Muscle of leg (tissue), 11 donors: ENCODE measurements around the gene ARSG. TPM values are rescaled to one million over a fixed set of nuclear protein-coding genes. Genes with fewer than 3 reads are reported as not detected.
"Not testable (repeated sequence)": the region's sequence is repeated elsewhere in the genome, so short reads cannot be mapped to it uniquely, and the experiment has no call there.

Source experiments
- DNase-seq: peaks from one replicate; pipeline ENCODE4 v3.0.0; 2013
- H3K27ac ChIP-seq: one replicate; pipeline ENCODE4 v1.5.1; 2013; ENCODE audit warnings: mild to moderate bottlenecking, low read length, control low read depth
- H3K27me3 ChIP-seq: one replicate; pipeline ENCODE4 v1.6.1; 2013; ENCODE audit warnings: low read length; ENCODE audit not compliant: control insufficient read depth, insufficient read depth
- H3K36me3 ChIP-seq: one replicate; pipeline ENCODE4 v1.6.1; 2013; ENCODE audit warnings: low read length; ENCODE audit not compliant: control insufficient read depth, insufficient read depth
- H3K4me1 ChIP-seq: one replicate; pipeline ENCODE4 v1.6.1; 2013; ENCODE audit warnings: low read length; ENCODE audit not compliant: control insufficient read depth, insufficient read depth
- H3K4me3 ChIP-seq: one replicate; pipeline ENCODE4 v1.5.1; 2013; ENCODE audit warnings: low read length, control low read depth
- H3K9me3 ChIP-seq: replicated peaks from 2 replicates; pipeline ENCODE4 v1.6.1; 2013; ENCODE audit warnings: low read depth, low read length; ENCODE audit not compliant: control insufficient read depth
- WGBS: methylation state at CpG from one replicate; pipeline ENCODE4 v1.1.5; 2013; ENCODE audit warnings: missing lambda C conversion rate; ENCODE audit not compliant: insufficient coverage; 5-methylcytosine and 5-hydroxymethylcytosine counted together
- polyA plus RNA-seq, 8 donors: library from polyadenylated mRNA; unstranded; fragments of 120-200 nt; gene quantifications; one replicate each; pipeline versions ENCODE4 v1.2.1 to v1.2.3, GENCODE V29; 2013; ENCODE audit warnings: inconsistent platforms in 1 of 8, low replicate concordance in 1 of 8; ENCODE audit not compliant: insufficient read length in 8 of 8, insufficient read depth in 1 of 8
- total RNA-seq: library from RNA; stranded (reverse); fragments of 120-200 nt; gene quantifications from one replicate; pipeline ENCODE4 v1.2.4, GENCODE V29; 2013

The ARSG gene
- total and polyA plus RNA-seq, 9 donors, result 2.2 to 3.7 (median 2.9) TPM

GRCh38 chr17:68276339-68276738 is 15.0 kb upstream of the ARSG start:
- DNase-seq, H3K27ac ChIP-seq, H3K36me3 ChIP-seq, H3K4me3 ChIP-seq, H3K4me1 ChIP-seq, H3K27me3 ChIP-seq: not testable (repeated sequence)
- no CpG with 5 or more reads among the region's 3 CpGs for WGBS
- peaks cover 11% of the 10 kb centered on the region for H3K9me3 ChIP-seq

DNA sequence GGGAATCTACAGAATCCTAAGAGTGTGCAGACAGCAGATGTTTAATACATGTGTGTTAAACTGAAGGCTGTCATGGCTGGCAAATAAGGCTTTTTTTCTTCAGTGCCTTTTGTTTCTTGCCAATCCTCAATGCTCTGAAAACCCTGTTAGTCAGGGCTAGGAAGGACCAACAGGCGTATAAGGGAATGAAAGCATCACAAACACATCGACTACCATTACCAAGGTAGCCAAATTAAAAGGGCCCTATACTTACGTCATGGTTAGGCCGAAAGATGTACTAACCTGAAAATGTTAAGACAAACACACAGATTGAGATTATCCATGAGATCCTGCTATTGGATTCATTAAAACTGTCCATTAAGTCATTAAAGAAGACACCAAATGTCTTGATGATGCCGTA is 13.5 kb upstream of the ARSG start:
- no peak for DNase-seq
- no peaks in the 10 kb centered on the region for H3K4me1 ChIP-seq
- no peak overlapping the region for H3K27ac ChIP-seq
- 80% methylated on average over 2 of the region's 5 CpGs for WGBS
- peaks cover 11% of the 10 kb centered on the region for H3K9me3 ChIP-seq
- H3K27me3 ChIP-seq, result no peaks in the 10 kb centered on the region
- no peak overlapping the region for H3K4me3 ChIP-seq
- H3K36me3 ChIP-seq, result no peaks in the 10 kb centered on the region

- not testable (repeated sequence) for H3K36me3 ChIP-seq, DNase-seq, H3K27ac ChIP-seq, H3K4me1 ChIP-seq, H3K4me3 ChIP-seq, H3K27me3 ChIP-seq
- H3K9me3 ChIP-seq, result peaks cover 11% of the 10 kb centered on the region
- no CpG with 5 or more reads among the region's 6 CpGs for WGBS
These were observed 9.3 kb upstream of the ARSG start for GRCh38 chr17:68281965-68282364.

DNA sequence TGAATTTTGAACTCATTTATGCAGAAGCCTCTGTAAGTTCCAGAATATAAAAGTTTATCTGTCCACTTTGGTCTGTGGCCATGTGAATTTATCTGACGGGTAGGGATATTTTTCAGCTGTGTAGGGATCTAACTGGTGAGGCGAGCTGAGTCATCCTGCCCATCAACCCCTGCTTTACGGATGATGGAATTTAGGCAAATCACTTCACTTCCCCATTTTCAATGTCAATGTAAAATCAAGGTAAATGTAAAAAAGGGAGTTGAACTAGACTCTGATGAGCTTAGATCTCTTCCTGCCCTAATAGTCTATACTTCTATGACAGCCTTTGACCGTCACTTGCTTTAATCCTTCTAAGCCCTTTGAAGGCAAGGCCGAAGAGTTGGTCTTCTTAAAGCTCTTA is 2.9 kb upstream of the ARSG start:
- H3K9me3 ChIP-seq, result no peaks in the 10 kb centered on the region
- DNase-seq, result no peak
- peaks cover 17% of the 10 kb centered on the region for H3K4me1 ChIP-seq
- no CpG with 5 or more reads among the region's 5 CpGs for WGBS
- H3K36me3 ChIP-seq, result no peaks in the 10 kb centered on the region
- H3K4me3 ChIP-seq, result no peak overlapping the region
- peaks cover 38% of the 10 kb centered on the region for H3K27me3 ChIP-seq
- H3K27ac ChIP-seq, result no peak overlapping the region

DNA sequence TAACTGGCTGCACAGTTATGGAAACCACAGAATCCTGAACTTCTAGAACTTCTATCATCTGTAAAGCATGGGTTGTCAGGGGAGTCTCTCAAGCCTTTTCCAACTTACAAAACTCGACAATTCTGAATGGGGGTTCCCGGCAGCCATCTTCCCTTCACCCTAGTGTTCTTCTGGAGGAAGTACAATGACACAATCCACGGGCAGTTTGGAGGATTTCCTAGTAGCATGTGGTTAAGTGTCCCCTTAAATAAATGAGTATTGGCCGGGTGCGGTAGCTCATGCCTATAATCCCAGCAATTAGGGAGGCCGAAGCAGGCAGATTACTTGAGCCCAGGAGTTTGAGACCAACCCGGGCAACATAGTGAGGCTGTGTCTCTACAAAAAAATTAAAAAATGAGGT is 2.5 kb upstream of the ARSG start:
- Histone ChIP-seq H3K9me3 (no peaks in the 10 kb centered on the region), H3K4me3 (no peak overlapping the region), H3K27me3 (peaks cover 41% of the 10 kb centered on the region), H3K36me3 (no peaks in the 10 kb centered on the region), H3K27ac (no peak overlapping the region), H3K4me1 (peaks cover 17% of the 10 kb centered on the region)
- WGBS, result 66% methylated on average over 4 of the region's 7 CpGs
- no peak for DNase-seq

DNA sequence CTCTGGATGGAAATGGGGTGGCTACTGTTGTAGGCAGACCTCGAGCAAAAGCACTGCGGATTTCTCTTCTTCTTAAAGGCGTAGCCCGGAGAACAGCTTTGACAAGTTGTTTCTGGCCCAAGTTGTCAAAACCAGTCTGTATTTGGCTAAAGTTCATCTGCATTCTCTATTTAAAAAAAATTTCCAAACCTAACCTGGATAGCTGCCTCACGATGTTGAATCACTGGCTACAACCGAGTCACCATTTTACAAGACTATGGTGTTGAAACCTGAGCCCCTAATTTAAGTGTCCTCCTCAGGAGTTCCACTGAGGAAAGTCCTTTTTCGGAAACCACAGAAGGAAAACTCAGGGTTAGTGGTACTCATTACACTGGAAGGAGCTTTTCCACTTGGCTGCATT is 1.8 kb upstream of the ARSG start:
- H3K27ac ChIP-seq, result no peak overlapping the region
- WGBS, result 81% methylated on average over 4 of the region's 7 CpGs
- H3K4me1 ChIP-seq, result peaks cover 17% of the 10 kb centered on the region
- H3K4me3 ChIP-seq, result no peak overlapping the region
- H3K36me3 ChIP-seq, result no peaks in the 10 kb centered on the region
- H3K27me3 ChIP-seq, result peaks cover 47% of the 10 kb centered on the region
- no peak for DNase-seq
- H3K9me3 ChIP-seq, result no peaks in the 10 kb centered on the region

DNA sequence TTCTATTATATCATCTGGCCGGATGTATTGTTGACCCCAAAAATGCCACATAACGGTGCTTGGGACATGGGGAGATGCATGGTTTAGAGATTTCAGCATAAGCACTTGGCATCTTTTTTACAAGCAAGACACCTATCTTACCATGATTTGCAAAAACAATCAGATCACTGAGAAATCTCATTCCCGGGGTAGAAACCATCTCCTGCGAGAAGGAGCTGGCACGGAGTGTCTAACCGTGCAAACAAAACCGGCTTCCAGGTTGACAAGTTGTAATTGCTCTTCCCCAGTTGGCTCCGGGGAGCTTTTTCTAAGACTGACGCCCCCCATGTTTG is 1.4 kb upstream of the ARSG start:
- H3K27ac ChIP-seq, result no peak overlapping the region
- peaks cover 52% of the 10 kb centered on the region for H3K27me3 ChIP-seq
- H3K4me1 ChIP-seq, result peaks cover 17% of the 10 kb centered on the region
- H3K4me3 ChIP-seq, result no peak overlapping the region
- whole genome bisulfite sequencing, result 0% methylated on average over 4 of the region's 9 CpGs
- no peaks in the 10 kb centered on the region for H3K36me3 ChIP-seq
- no peak for DNase-seq
- no peaks in the 10 kb centered on the region for H3K9me3 ChIP-seq

DNA sequence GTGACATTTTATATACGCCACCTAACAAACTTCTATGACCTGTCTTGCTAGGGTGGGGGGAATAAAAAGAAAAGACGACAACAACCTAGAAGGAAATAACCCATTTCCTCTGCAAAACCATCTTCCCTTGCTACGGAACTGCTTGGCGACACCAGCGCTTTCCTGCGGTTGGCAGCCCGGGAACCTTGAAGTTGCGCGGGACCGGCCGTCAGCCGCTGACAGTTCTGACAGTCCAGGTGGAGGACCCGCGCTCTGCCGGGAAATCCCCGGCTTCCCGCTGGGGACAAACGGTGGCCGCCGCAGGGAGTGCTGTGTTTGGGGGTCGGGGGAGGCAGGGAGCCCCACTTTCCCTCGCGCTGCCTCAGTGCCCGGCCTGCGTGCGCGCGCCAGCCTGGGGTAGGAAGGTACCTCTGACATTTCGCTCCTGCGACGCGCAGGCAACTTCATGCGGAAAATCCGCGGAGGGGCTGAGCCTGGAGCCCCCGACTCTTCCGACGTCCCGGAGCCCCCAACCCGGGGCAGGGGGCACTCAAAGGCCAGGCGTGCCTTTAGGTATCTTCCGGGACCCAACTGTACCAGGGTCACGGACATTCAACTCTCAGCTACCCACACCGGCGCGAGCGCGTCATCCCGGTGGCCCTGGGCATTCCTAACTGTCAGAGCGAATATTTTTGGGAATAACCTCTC is 884 bp upstream of the ARSG start:
- peak overlapping the region; percentile 47 for H3K4me3 ChIP-seq
- no peaks in the 10 kb centered on the region for H3K36me3 ChIP-seq
- H3K27ac ChIP-seq, result peak overlapping the region; percentile 51
- H3K27me3 ChIP-seq, result peaks cover 55% of the 10 kb centered on the region
- no peaks in the 10 kb centered on the region for H3K9me3 ChIP-seq
- no peak for DNase-seq
- WGBS, result under 1% methylated on average over 46 of the region's 50 CpGs
- H3K4me1 ChIP-seq, result peaks cover 17% of the 10 kb centered on the region

GRCh38 chr17:68291836-68292688 is 767 bp downstream of the ARSG start:
- WGBS, result under 1% methylated on average over 71 of the region's 76 CpGs
- H3K27ac ChIP-seq, result peak overlapping the region; percentile 62
- peak; percentile 78 for DNase-seq
- H3K4me1 ChIP-seq, result peaks cover 17% of the 10 kb centered on the region
- H3K9me3 ChIP-seq, result no peaks in the 10 kb centered on the region
- H3K27me3 ChIP-seq, result peaks cover 61% of the 10 kb centered on the region
- no peaks in the 10 kb centered on the region for H3K36me3 ChIP-seq
- peak overlapping the region; percentile 61 for H3K4me3 ChIP-seq

GRCh38 chr17:68292689-68293040 is 1.4 kb downstream of the ARSG start:
- no peak for DNase-seq
- Histone ChIP-seq H3K27me3 (peaks cover 59% of the 10 kb centered on the region), H3K4me3 (peak overlapping the region; percentile 61), H3K27ac (no peak overlapping the region), H3K9me3 (no peaks in the 10 kb centered on the region), H3K36me3 (no peaks in the 10 kb centered on the region), H3K4me1 (peaks cover 17% of the 10 kb centered on the region)
- WGBS, result 20% methylated on average over 5 of the region's 9 CpGs
